Neural cell (in vitro differentiated cells): ENCODE results near the gene COL6A3. TPM values are rescaled to one million over a fixed set of nuclear protein-coding genes. Genes with fewer than 3 reads are reported as not detected.

Source experiments
- H2AFZ ChIP-seq: fragments of 200-600, 300-800 bp; sonication (generic), shearing (Covaris generic); 2 replicates; pipeline ENCODE4 v1.6.0; 2014; ENCODE audit warnings: low read depth, mild to moderate bottlenecking, antibody characterized with exemption, low read length, moderate library complexity
- H3F3A ChIP-seq: fragments of 200-600 bp; shearing (Covaris generic); 2 replicates; pipeline ENCODE4 v1.6.1; 2016; ENCODE audit warnings: mild to moderate bottlenecking, moderate library complexity, mixed read lengths, antibody characterized with exemption, low read length; ENCODE audit not compliant: insufficient read depth, poor library complexity, severe bottlenecking
- H3K27ac ChIP-seq: fragments of 200-600, 300-800 bp; sonication (generic), shearing (Covaris generic); 2 replicates; pipeline ENCODE4 v1.5.1; 2014; ENCODE audit warnings: mild to moderate bottlenecking, low read length, moderate library complexity
- H3K27me3 ChIP-seq: fragments of 300-800, 200-600 bp; sonication (generic), shearing (Covaris generic); 2 replicates; pipeline ENCODE4 v1.6.0; 2014; ENCODE audit warnings: mild to moderate bottlenecking, low read depth, low read length, moderate library complexity; ENCODE audit not compliant: insufficient read depth
- H3K36me3 ChIP-seq: fragments of 300-800, 200-600 bp; sonication (generic), shearing (Covaris generic); 2 replicates; pipeline ENCODE4 v1.5.1; 2014; ENCODE audit warnings: mild to moderate bottlenecking, antibody characterized with exemption, low read length, moderate library complexity; ENCODE audit not compliant: insufficient read depth
- H3K4me2 ChIP-seq: fragments of 300-800, 200-600 bp; sonication (generic), shearing (Covaris generic); 2 replicates; pipeline ENCODE4 v1.6.0; 2014; ENCODE audit warnings: mild to moderate bottlenecking, low read length
- H3K4me3 ChIP-seq: fragments of 300-800, 200-600 bp; sonication (generic), shearing (Covaris generic); 2 replicates; pipeline ENCODE4 v1.5.1; 2014; ENCODE audit warnings: mild to moderate bottlenecking, low read length, moderate library complexity
- H3K79me2 ChIP-seq: fragments of 200-600 bp; shearing (Covaris generic); replicated peaks from 2 replicates; pipeline ENCODE4 v1.6.0; 2014; ENCODE audit warnings: mild to moderate bottlenecking, low read length, moderate library complexity; ENCODE audit not compliant: insufficient read depth
- H3K9ac ChIP-seq: fragments of 300-800, 200-600 bp; sonication (generic), shearing (Covaris generic); 2 replicates; pipeline ENCODE4 v1.6.1; 2016; ENCODE audit warnings: mild to moderate bottlenecking, low read length, mixed read lengths
- H3K9me2 ChIP-seq: fragments of 200-600 bp; shearing (Covaris generic); 2 replicates; pipeline ENCODE4 v1.6.1; 2016; ENCODE audit warnings: mild to moderate bottlenecking, low read length, mixed read lengths; ENCODE audit not compliant: insufficient read depth
- H3K9me3 ChIP-seq: fragments of 200-600, 300-800 bp; sonication (generic), shearing (Covaris generic); 2 replicates; pipeline ENCODE4 v1.6.1; 2016; ENCODE audit warnings: mild to moderate bottlenecking, mixed run types, low read length, moderate library complexity, mixed read lengths
- H4K20me1 ChIP-seq: fragments of 200-600 bp; shearing (Covaris generic); 2 replicates; pipeline ENCODE4 v1.6.1; 2016; ENCODE audit warnings: mild to moderate bottlenecking, mixed run types; ENCODE audit not compliant: insufficient read depth
- CTCF ChIP-seq: fragments of 450-650 bp; IDR thresholded peaks from 2 replicates; pipeline ENCODE4 v1.5.1; 2014; ENCODE audit warnings: antibody characterized with exemption, mild to moderate bottlenecking, moderate library complexity; ENCODE audit not compliant: poor library complexity, severe bottlenecking
- EP300 ChIP-seq: fragments of 450-650 bp; conservative IDR thresholded peaks from 2 replicates; pipeline ENCODE4 v1.6.1; 2014; ENCODE audit warnings: antibody characterized with exemption, mild to moderate bottlenecking, moderate library complexity; ENCODE audit not compliant: poor library complexity, severe bottlenecking
- EZH2 ChIP-seq: fragments of 200-600, 300-800 bp; shearing (Covaris generic), sonication (generic); IDR thresholded peaks from 2 replicates; pipeline ENCODE4 v1.6.1; 2014; ENCODE audit warnings: antibody characterized with exemption, low read length, borderline replicate concordance, mild to moderate bottlenecking; ENCODE audit not compliant: insufficient read depth, poor library complexity, severe bottlenecking
- MXI1 ChIP-seq: fragments of 450-650 bp; conservative IDR thresholded peaks from 2 replicates; pipeline ENCODE4 v1.6.1; 2014; ENCODE audit warnings: antibody characterized with exemption, mild to moderate bottlenecking; ENCODE audit not compliant: poor library complexity, severe bottlenecking
- POLR2AphosphoS5 ChIP-seq: IDR thresholded peaks from 2 replicates; pipeline ENCODE4 v1.6.1; 2012
- RAD21 ChIP-seq: fragments of 450-650 bp; conservative IDR thresholded peaks from 2 replicates; pipeline ENCODE4 v1.6.1; 2014; ENCODE audit warnings: antibody characterized with exemption, mild to moderate bottlenecking, moderate library complexity
- REST ChIP-seq: IDR thresholded peaks from 2 replicates; pipeline ENCODE4 v1.6.1; 2012; ENCODE audit warnings: borderline replicate concordance
- SMC3 ChIP-seq: fragments of 450-650 bp; conservative IDR thresholded peaks from 2 replicates; pipeline ENCODE4 v1.6.1; 2014; ENCODE audit warnings: antibody characterized with exemption, mild to moderate bottlenecking, moderate library complexity; ENCODE audit not compliant: poor library complexity
- TAF1 ChIP-seq: IDR thresholded peaks from 2 replicates; pipeline ENCODE4 v1.6.1; 2012; ENCODE audit warnings: low read depth
- polyA plus RNA-seq: library from polyadenylated mRNA; depleted of rRNA; stranded (reverse); fragments of >200 nt; gene quantifications from 2 replicates; pipeline ENCODE4 v1.2.3, GENCODE V29; 2014

Gene COL6A3
- polyA plus RNA-seq, 1 donor from 2014 or later = 0.05 TPM

- H2AFZ ChIP-seq = no peak overlapping the region
- no peaks in the 10 kb centered on the region for H3F3A ChIP-seq
- H3K27ac ChIP-seq = no peak overlapping the region
- no peaks in the 10 kb centered on the region for H3K79me2 ChIP-seq
- no peak overlapping the region for H3K9ac ChIP-seq
- no peaks in the 10 kb centered on the region for H3K9me2 ChIP-seq
- H4K20me1 ChIP-seq = no peaks in the 10 kb centered on the region
- no peak for TF ChIP-seq REST
- no peak overlapping the region for H3K4me3 ChIP-seq
- no peaks in the 10 kb centered on the region for H3K27me3 ChIP-seq
- no peaks in the 10 kb centered on the region for H3K36me3 ChIP-seq
- no peak overlapping the region for H3K4me2 ChIP-seq
- H3K9me3 ChIP-seq = no peaks in the 10 kb centered on the region
Measured at GRCh38 chr2:237289139-237289538, 124.8 kb downstream of the COL6A3 start.

GRCh38 chr2:237287872-237288271 lies 126.1 kb downstream of the COL6A3 start:
- Histone ChIP-seq H3K79me2 (no peaks in the 10 kb centered on the region), H3K4me3 (no peak overlapping the region), H3K9me2 (no peaks in the 10 kb centered on the region), H3K27ac (no peak overlapping the region), H3K36me3 (no peaks in the 10 kb centered on the region), H3K9ac (no peak overlapping the region), H3K9me3 (no peaks in the 10 kb centered on the region), H3K4me2 (no peak overlapping the region), H4K20me1 (no peaks in the 10 kb centered on the region), H3F3A (no peaks in the 10 kb centered on the region), H3K27me3 (no peaks in the 10 kb centered on the region), H2AFZ (no peak overlapping the region)
- TF ChIP-seq REST = no peak
- TF ChIP-seq TAF1 = no peak
- no peak for TF ChIP-seq EP300
- TF ChIP-seq EZH2 = no peak
- no peak for TF ChIP-seq SMC3
- no peak for TF ChIP-seq MXI1
- TF ChIP-seq RAD21 = no peak
- no peak for TF ChIP-seq CTCF
- no peak for TF ChIP-seq POLR2AphosphoS5
